ENCODE results near the gene AFDN.

Gene AFDN

GRCh38 chr6:167832497-167833395, 6.0 kb downstream of the AFDN start:
- TF ChIP-seq CTCF (IDR thresholded peaks at IDR 0.05), result no peak

GRCh38 chr6:167833396-167833763, 6.7 kb downstream of the AFDN start:
- no peak for TF ChIP-seq CTCF (IDR thresholded peaks at IDR 0.05)

- TF ChIP-seq CTCF (IDR thresholded peaks at IDR 0.05), result no peak
Measured at GRCh38 chr6:167835260-167835659, 8.5 kb downstream of the AFDN start.

GRCh38 chr6:167836721-167837120, 10.0 kb downstream of the AFDN start:
- TF ChIP-seq CTCF (IDR thresholded peaks at IDR 0.05), result no peak

GRCh38 chr6:167838207-167838748, 11.6 kb downstream of the AFDN start:
- no peak for TF ChIP-seq CTCF (IDR thresholded peaks at IDR 0.05)

GRCh38 chr6:167839343-167839742, 12.6 kb downstream of the AFDN start:
- no peak for TF ChIP-seq CTCF (IDR thresholded peaks at IDR 0.05)

GRCh38 chr6:167839755-167840154, 13.0 kb downstream of the AFDN start:
- no peak for TF ChIP-seq CTCF (IDR thresholded peaks at IDR 0.05)

All from LNCAP (cell line).